AG09309 (cell line): ENCODE data around the gene MPRIP.

ENCODE experiments used
- DNase-seq: peaks from one replicate; pipeline ENCODE4 v3.0.0-alpha.2; 2010; ENCODE audit warnings: low read depth
- H3K4me3 ChIP-seq: 2 replicates; pipeline ENCODE4 v1.5.1; 2011; ENCODE audit warnings: mild to moderate bottlenecking, low read depth, low read length, moderate library complexity; ENCODE audit not compliant: control insufficient read depth
- CTCF ChIP-seq: IDR thresholded peaks from 2 replicates; pipeline ENCODE4 v1.5.1; 2011; ENCODE audit warnings: mild to moderate bottlenecking, low read depth, low read length, inconsistent platforms; ENCODE audit not compliant: insufficient read depth, control insufficient read depth; ENCODE audit errors: missing control alignments

MPRIP gene

GRCh38 chr17:17170346-17170985, 128.2 kb downstream of the MPRIP start:
- DNase-seq: peak; percentile 20
- no peak for TF ChIP-seq CTCF
- H3K4me3 ChIP-seq: no peak overlapping the region

- TF ChIP-seq CTCF: no peak
- DNase-seq: no peak
- no peak overlapping the region for H3K4me3 ChIP-seq
Observed at GRCh38 chr17:17171186-17171585, 128.9 kb downstream of the MPRIP start.

- no peak for DNase-seq
- no peak for TF ChIP-seq CTCF
- H3K4me3 ChIP-seq: no peak overlapping the region
Observed at GRCh38 chr17:17172001-17172939, 130.0 kb downstream of the MPRIP start.

- TF ChIP-seq CTCF: no peak
- H3K4me3 ChIP-seq: no peak overlapping the region
- no peak for DNase-seq
Observed at GRCh38 chr17:17172990-17173389, 130.7 kb downstream of the MPRIP start.

GRCh38 chr17:17173921-17174320, 131.7 kb downstream of the MPRIP start:
- TF ChIP-seq CTCF: no peak
- H3K4me3 ChIP-seq: no peak overlapping the region
- DNase-seq: no peak

GRCh38 chr17:17175340-17175739, 133.1 kb downstream of the MPRIP start:
- no peak overlapping the region for H3K4me3 ChIP-seq
- TF ChIP-seq CTCF: no peak
- DNase-seq: no peak
